CD14-positive monocyte (primary cell): ENCODE results near the gene SECTM1. TPM values are rescaled to one million over a fixed set of nuclear protein-coding genes. Genes with fewer than 3 reads are reported as not detected.
"Not testable (repeated sequence)": the region's sequence is repeated elsewhere in the genome, so short reads cannot be mapped to it uniquely, and the experiment has no call there.

ENCODE experiments used
- DNase-seq, 3 donors: peaks; one replicate each; pipeline ENCODE4 v3.0.0-alpha.2; 2011 to 2022
- H2AFZ ChIP-seq: 2 replicates; pipeline ENCODE4 v1.6.0; 2012; ENCODE audit warnings: mild to moderate bottlenecking, low read depth, low read length, inconsistent platforms; ENCODE audit not compliant: insufficient read depth, poor library complexity, severe bottlenecking
- H3K27ac ChIP-seq, 2 donors: 1 replicate in 1 of 2; 2 replicates in 1 of 2; pipeline ENCODE4 v1.5.1; 2012 to 2013; ENCODE audit warnings: low read length in 2 of 2, control low read depth in 1 of 2, inconsistent platforms in 1 of 2, low read depth in 1 of 2, mild to moderate bottlenecking in 1 of 2
- H3K27me3 ChIP-seq, 2 donors: one replicate each; pipeline versions ENCODE4 v1.6.0 to v1.6.1; 2011 to 2013; ENCODE audit warnings: low read length in 2 of 2; ENCODE audit not compliant: control insufficient read depth in 2 of 2, insufficient read depth in 2 of 2
- H3K36me3 ChIP-seq, 2 donors: replicated peaks in 1 of 2; 1 replicate in 1 of 2; 2 replicates in 1 of 2; pipeline versions ENCODE4 v1.5.1 to v1.6.1; 2012 to 2013; ENCODE audit warnings: low read length in 2 of 2, control low read depth in 1 of 2, inconsistent platforms in 1 of 2, mild to moderate bottlenecking in 1 of 2; ENCODE audit not compliant: insufficient read depth in 2 of 2, control insufficient read depth in 1 of 2
- H3K4me1 ChIP-seq, 2 donors: 1 replicate in 1 of 2; 2 replicates in 1 of 2; pipeline versions ENCODE4 v1.5.1 to v1.6.1; 2012 to 2013; ENCODE audit warnings: low read length in 2 of 2, control low read depth in 1 of 2, inconsistent platforms in 1 of 2, mild to moderate bottlenecking in 1 of 2, moderate library complexity in 1 of 2; ENCODE audit not compliant: insufficient read depth in 2 of 2, control insufficient read depth in 1 of 2
- H3K4me2 ChIP-seq: replicated peaks from 2 replicates; pipeline ENCODE3; 2012; ENCODE audit warnings: low read length, moderate library complexity, mild to moderate bottlenecking; ENCODE audit not compliant: poor library complexity, severe bottlenecking; ENCODE audit errors: extremely low read depth
- H3K4me3 ChIP-seq, 3 experiments: fragments of 200-600 bp in 1 of 3; sonication (generic) in 1 of 3; replicated peaks in 1 of 3; 1 replicate in 2 of 3; 2 replicates in 1 of 3; pipeline ENCODE4 v1.5.1; 2011 to 2013; ENCODE audit warnings: low read length in 3 of 3, mild to moderate bottlenecking in 3 of 3, control low read depth in 2 of 3, low read depth in 2 of 3, inconsistent platforms in 1 of 3, moderate library complexity in 1 of 3
- H3K79me2 ChIP-seq: 2 replicates; pipeline ENCODE4 v1.6.0; 2012; ENCODE audit warnings: mild to moderate bottlenecking, control low read depth, inconsistent platforms, low read length, moderate library complexity; ENCODE audit not compliant: insufficient read depth
- H3K9ac ChIP-seq: 2 replicates; pipeline ENCODE4 v1.6.0; 2017; ENCODE audit warnings: low read length, mild to moderate bottlenecking; ENCODE audit not compliant: insufficient read depth, poor library complexity, severe bottlenecking
- H3K9me3 ChIP-seq, 2 donors: replicated peaks in 1 of 2; 1 replicate in 1 of 2; 2 replicates in 1 of 2; pipeline versions ENCODE4 v1.5.1 to v1.6.1; 2012 to 2013; ENCODE audit warnings: low read length in 2 of 2, control low read depth in 1 of 2; ENCODE audit not compliant: control insufficient read depth in 1 of 2, insufficient read depth in 1 of 2
- H4K20me1 ChIP-seq: 2 replicates; pipeline ENCODE4 v1.6.0; 2012; ENCODE audit warnings: mild to moderate bottlenecking, low read length, control low read depth, moderate library complexity; ENCODE audit not compliant: insufficient read depth
- H3K27ac Mint-ChIP-seq, 7 donors: one replicate each; pipeline ENCODE4 v1.8.0; 2020; ENCODE audit warnings: mild to moderate bottlenecking in 7 of 7, mixed read lengths in 7 of 7, moderate library complexity in 6 of 7, inconsistent platforms in 2 of 7
- H3K27me3 Mint-ChIP-seq, 3 donors: one replicate each; pipeline ENCODE4 v1.8.0; 2021 to 2022; ENCODE audit warnings: low read depth in 3 of 3, mild to moderate bottlenecking in 3 of 3, mixed read lengths in 3 of 3, moderate library complexity in 3 of 3, inconsistent platforms in 1 of 3
- H3K36me3 Mint-ChIP-seq, 2 donors: one replicate each; pipeline ENCODE4 v1.8.0; 2020; ENCODE audit warnings: mixed read lengths in 2 of 2, inconsistent platforms in 1 of 2, mild to moderate bottlenecking in 1 of 2
- H3K4me1 Mint-ChIP-seq: one replicate; pipeline ENCODE4 v1.8.0; 2020; ENCODE audit warnings: mild to moderate bottlenecking, mixed read lengths
- H3K4me3 Mint-ChIP-seq, 2 donors: one replicate each; pipeline ENCODE4 v1.8.0; 2020; ENCODE audit warnings: mild to moderate bottlenecking in 2 of 2, mixed read lengths in 2 of 2, moderate library complexity in 1 of 2
- H3K9me3 Mint-ChIP-seq, 7 donors: one replicate each; pipeline ENCODE4 v1.8.0; 2020 to 2022; ENCODE audit warnings: mixed read lengths in 7 of 7, mild to moderate bottlenecking in 6 of 7, moderate library complexity in 6 of 7, inconsistent platforms in 2 of 7
- WGBS: methylation state at CpG from one replicate; pipeline ENCODE4 v1.1.5; 2013; ENCODE audit warnings: missing lambda C conversion rate; ENCODE audit not compliant: insufficient coverage; 5-methylcytosine and 5-hydroxymethylcytosine counted together
- intact Hi-C, 2 donors: fragments of 100-400 bp; cut with micrococcal nuclease; formaldehyde crosslinking; loops; one replicate each; pipeline versions ENCODE4 v1.15.0 to v1.15.1; 2023
- polyA plus RNA-seq, 3 donors: library from polyadenylated mRNA; depleted of rRNA in 1 of 3; unstranded in 2 of 3; stranded (reverse) in 1 of 3; fragments of 300-500 nt in 2 of 3; fragments of >200 nt in 1 of 3; fragmentation: Illumina TruSeq in 2 of 3; gene quantifications; 1 replicate in 2 of 3; 2 replicates in 1 of 3; pipeline ENCODE4 v1.2.3, GENCODE V29; 2012 to 2021
- TF ChIP-seq, protein P1 (sequence below): fragments of 200-600 bp; IDR thresholded peaks from one replicate; pipeline ENCODE4 v1.8.0; 2022; ENCODE audit warnings: antibody characterized with exemption, mild to moderate bottlenecking

Gene SECTM1
- polyA plus RNA-seq, 3 donors, result 136 to 209 (median 188) TPM

- Mint-ChIP-seq H3K27me3 (peaks cover 17 to 35% (median 34%) of the 10 kb centered on the region in 3 donors), H3K9me3 (peaks cover 0 to 5% (median under 1%) of the 10 kb centered on the region in 7 donors), H3K4me3 (no peak overlapping the region), H3K36me3 (no peaks in the 10 kb centered on the region), H3K4me1 (peaks cover 6% of the 10 kb centered on the region), H3K27ac (no peak overlapping the region)
- WGBS, result 100% methylated on average over 4 of the region's 6 CpGs
- intact Hi-C loops, result no loop called here
- DNase-seq, result no peak
- H3K4me1 ChIP-seq, result peaks cover 0 to 5% of the 10 kb centered on the region in 2 donors
- H3K4me2 ChIP-seq, result no peak overlapping the region
- H3K9ac ChIP-seq, result no peak overlapping the region
- H3K4me3 ChIP-seq, result no peak overlapping the region
- H3K36me3 ChIP-seq, result no peaks in the 10 kb centered on the region
- TF ChIP-seq, protein P1, sequence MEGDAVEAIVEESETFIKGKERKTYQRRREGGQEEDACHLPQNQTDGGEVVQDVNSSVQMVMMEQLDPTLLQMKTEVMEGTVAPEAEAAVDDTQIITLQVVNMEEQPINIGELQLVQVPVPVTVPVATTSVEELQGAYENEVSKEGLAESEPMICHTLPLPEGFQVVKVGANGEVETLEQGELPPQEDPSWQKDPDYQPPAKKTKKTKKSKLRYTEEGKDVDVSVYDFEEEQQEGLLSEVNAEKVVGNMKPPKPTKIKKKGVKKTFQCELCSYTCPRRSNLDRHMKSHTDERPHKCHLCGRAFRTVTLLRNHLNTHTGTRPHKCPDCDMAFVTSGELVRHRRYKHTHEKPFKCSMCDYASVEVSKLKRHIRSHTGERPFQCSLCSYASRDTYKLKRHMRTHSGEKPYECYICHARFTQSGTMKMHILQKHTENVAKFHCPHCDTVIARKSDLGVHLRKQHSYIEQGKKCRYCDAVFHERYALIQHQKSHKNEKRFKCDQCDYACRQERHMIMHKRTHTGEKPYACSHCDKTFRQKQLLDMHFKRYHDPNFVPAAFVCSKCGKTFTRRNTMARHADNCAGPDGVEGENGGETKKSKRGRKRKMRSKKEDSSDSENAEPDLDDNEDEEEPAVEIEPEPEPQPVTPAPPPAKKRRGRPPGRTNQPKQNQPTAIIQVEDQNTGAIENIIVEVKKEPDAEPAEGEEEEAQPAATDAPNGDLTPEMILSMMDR, result no peak
- H3K79me2 ChIP-seq, result no peaks in the 10 kb centered on the region
- H2AFZ ChIP-seq, result no peak overlapping the region
- H3K27me3 ChIP-seq, result peaks cover 8 to 19% of the 10 kb centered on the region in 2 donors
- peaks cover 0 to 4% of the 10 kb centered on the region in 2 donors for H3K9me3 ChIP-seq
- no peak overlapping the region for H3K27ac ChIP-seq
- H4K20me1 ChIP-seq, result no peaks in the 10 kb centered on the region
Observed at GRCh38 chr17:82365606-82366295, 32.2 kb upstream of the SECTM1 start.

DNA sequence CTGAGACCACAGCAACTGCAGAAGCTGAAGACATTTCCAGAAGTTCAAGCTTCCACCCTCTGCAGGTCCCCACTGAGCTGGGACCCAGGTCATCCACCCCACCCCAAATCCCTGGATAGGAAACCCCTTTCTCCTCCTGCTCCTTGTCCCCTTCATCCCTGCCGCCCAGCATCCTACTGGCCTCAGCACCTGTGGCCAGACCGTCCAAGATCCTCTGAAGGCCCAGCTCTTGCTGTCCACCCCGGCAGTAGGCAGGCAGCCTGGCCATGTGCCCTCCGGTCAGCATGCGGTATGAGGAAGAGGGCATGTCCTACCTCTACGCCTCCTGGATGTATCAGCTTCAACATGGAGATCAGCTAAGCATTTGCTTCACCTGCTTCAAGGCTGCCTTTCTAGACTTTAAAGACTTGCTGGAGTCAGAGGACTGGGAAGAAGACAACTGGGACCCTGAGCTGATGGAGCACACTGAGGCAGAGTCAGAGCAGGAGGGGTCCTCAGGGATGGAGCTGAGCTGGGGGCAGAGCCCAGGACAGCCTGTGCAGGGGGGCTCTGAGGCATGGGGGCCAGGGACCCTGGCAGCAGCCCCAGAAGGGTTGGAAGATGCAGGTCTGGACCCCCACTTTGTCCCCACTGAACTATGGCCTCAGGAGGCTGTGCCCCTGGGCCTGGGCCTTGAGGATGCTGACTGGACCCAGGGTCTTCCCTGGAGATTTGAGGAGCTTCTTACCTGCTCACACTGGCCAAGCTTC lies 28.5 kb upstream of the SECTM1 start:
- peaks cover 12 to 20% (median 19%) of the 10 kb centered on the region in 3 donors for H3K27me3 Mint-ChIP-seq
- Histone ChIP-seq H3K9ac (no peak overlapping the region), H3K9me3 (peaks cover 0 to 3% of the 10 kb centered on the region in 2 donors), H3K79me2 (no peaks in the 10 kb centered on the region), H3K36me3 (no peaks in the 10 kb centered on the region), H4K20me1 (no peaks in the 10 kb centered on the region), H3K27ac (no peak overlapping the region), H2AFZ (no peak overlapping the region), H3K4me1 (peaks cover 4% of the 10 kb centered on the region in 2 donors), H3K27me3 (no peaks in the 10 kb centered on the region), H3K4me2 (no peak overlapping the region), H3K4me3 (no peak overlapping the region)
- intact Hi-C loops, result no loop called here
- no peak for DNase-seq
- peaks cover 0 to 6% (median 0%) of the 10 kb centered on the region in 7 donors for H3K9me3 Mint-ChIP-seq
- peak overlapping the region in 2 of 7 donors; percentile 51 to 72 for H3K27ac Mint-ChIP-seq
- peak overlapping the region in 1 of 2 donors; percentile 37 for H3K4me3 Mint-ChIP-seq
- WGBS, result 100% methylated on average over 6 of the region's 6 CpGs
- TF ChIP-seq, protein P1, result no peak
- peaks cover 6% of the 10 kb centered on the region for H3K4me1 Mint-ChIP-seq
- H3K36me3 Mint-ChIP-seq, result no peaks in the 10 kb centered on the region

GRCh38 chr17:82359451-82360074 lies 26.0 kb upstream of the SECTM1 start:
- not testable (repeated sequence) for H3K4me1 Mint-ChIP-seq, H3K4me3 ChIP-seq, H3K9me3 ChIP-seq, H3K9me3 Mint-ChIP-seq, H3K27ac ChIP-seq, H3K4me1 ChIP-seq, H3K79me2 ChIP-seq, H4K20me1 ChIP-seq, H3K4me2 ChIP-seq, H2AFZ ChIP-seq, DNase-seq, H3K27me3 ChIP-seq, H3K9ac ChIP-seq, H3K36me3 ChIP-seq, H3K36me3 Mint-ChIP-seq
- peaks cover 15 to 16% (median 15%) of the 10 kb centered on the region in 3 donors for H3K27me3 Mint-ChIP-seq
- peak overlapping the region in 1 of 2 donors; percentile 46 for H3K4me3 Mint-ChIP-seq
- intact Hi-C loops, result loop anchor here (5.0 to 10.0 kb wide), 2 partner anchors 203 to 415 kb away; no protein-coding TSS in a partner anchor
- WGBS, result 71% methylated on average over 1 of the region's 1 CpG
- peak overlapping the region in 1 of 7 donors; percentile 38 for H3K27ac Mint-ChIP-seq
